Neural progenitor cell (in vitro differentiated cells): ENCODE measurements around the gene PIM2. TPM values are rescaled to one million over a fixed set of nuclear protein-coding genes. Genes with fewer than 3 reads are reported as not detected.

ENCODE experiments used
- DNase-seq: peaks from one replicate; pipeline ENCODE4 v3.0.0-alpha.2; 2016; ENCODE audit warnings: low spot score
- H2AFZ ChIP-seq: fragments of 200-600 bp; sonication (generic); replicated peaks from 2 replicates; pipeline ENCODE4 v1.6.1; 2016; ENCODE audit warnings: antibody characterized with exemption
- H3F3A ChIP-seq: fragments of 200-600 bp; sonication (generic); 2 replicates; pipeline ENCODE4 v1.6.1; 2016; ENCODE audit warnings: antibody characterized with exemption, low read depth
- H3K27ac ChIP-seq: fragments of 200-600 bp; sonication (generic); 2 replicates; pipeline ENCODE4 v1.5.1; 2016; ENCODE audit warnings: mild to moderate bottlenecking
- H3K27me3 ChIP-seq: fragments of 200-600 bp; sonication (generic); 2 replicates; pipeline ENCODE4 v1.6.1; 2016; ENCODE audit warnings: mild to moderate bottlenecking, moderate library complexity
- H3K36me3 ChIP-seq: fragments of 200-600 bp; sonication (generic); 2 replicates; pipeline ENCODE4 v1.5.1; 2016
- H3K4me1 ChIP-seq: fragments of 200-600 bp; sonication (generic); 2 replicates; pipeline ENCODE4 v1.6.1; 2016; ENCODE audit warnings: mixed run types
- H3K4me2 ChIP-seq: fragments of 200-600 bp; sonication (generic); 2 replicates; pipeline ENCODE4 v1.6.1; 2016
- H3K4me3 ChIP-seq: fragments of 200-600 bp; sonication (generic); 2 replicates; pipeline ENCODE4 v1.5.1; 2016
- H3K79me2 ChIP-seq: fragments of 200-600 bp; sonication (generic); 2 replicates; pipeline ENCODE4 v1.6.1; 2016; ENCODE audit warnings: low read depth
- H3K9ac ChIP-seq: fragments of 200-600 bp; sonication (generic); 2 replicates; pipeline ENCODE4 v1.6.1; 2016
- H3K9me3 ChIP-seq: fragments of 200-600 bp; sonication (generic); 2 replicates; pipeline ENCODE4 v1.5.1; 2016; ENCODE audit warnings: low read depth
- H4K20me1 ChIP-seq: fragments of 200-600 bp; sonication (generic); 2 replicates; pipeline ENCODE4 v1.6.1; 2016; ENCODE audit warnings: low read depth
- H3K27ac Mint-ChIP-seq: 3 replicates; pipeline ENCODE4 v1.8.0; 2021; ENCODE audit warnings: mixed read lengths
- H3K27me3 Mint-ChIP-seq: 2 replicates; pipeline ENCODE4 v1.8.0; 2022; ENCODE audit warnings: low read depth, mild to moderate bottlenecking, inconsistent platforms, moderate library complexity, mixed read lengths; ENCODE audit not compliant: insufficient read depth
- H3K36me3 Mint-ChIP-seq: 3 replicates; pipeline ENCODE4 v1.8.0; 2021; ENCODE audit warnings: mixed read lengths
- H3K4me1 Mint-ChIP-seq: 3 replicates; pipeline ENCODE4 v1.8.0; 2021; ENCODE audit warnings: mixed read lengths
- H3K4me3 Mint-ChIP-seq: 3 replicates; pipeline ENCODE4 v1.8.0; 2021; ENCODE audit warnings: mild to moderate bottlenecking, moderate library complexity, mixed read lengths
- H3K9me3 Mint-ChIP-seq: 3 replicates; pipeline ENCODE4 v1.8.0; 2020; ENCODE audit warnings: mixed read lengths
- CTCF ChIP-seq: fragments of 200-600 bp; sonication (generic); IDR thresholded peaks from 2 replicates; pipeline ENCODE4 v1.5.1; 2017; ENCODE audit warnings: antibody characterized with exemption, mild to moderate bottlenecking
- EZH2 ChIP-seq: fragments of 200-600 bp; sonication (generic); IDR thresholded peaks from 2 replicates; pipeline ENCODE4 v1.6.1; 2017; ENCODE audit warnings: antibody characterized with exemption, mild to moderate bottlenecking, moderate library complexity
- EZH2phosphoT487 ChIP-seq: fragments of 200-600 bp; sonication (generic); IDR thresholded peaks from 2 replicates; pipeline ENCODE4 v1.6.1; 2017; ENCODE audit warnings: antibody characterized with exemption
- total RNA-seq: library from RNA; depleted of rRNA; stranded (reverse); fragments of >200 nt; gene quantifications from 2 replicates; pipeline ENCODE4 v1.2.3, GENCODE V29; 2015; ENCODE audit warnings: low replicate concordance

Gene PIM2
- total RNA-seq, 1 donor from 2014 or later, result 14.7 TPM

- Histone ChIP-seq H3K4me3 (no peak overlapping the region), H3K4me1 (no peaks in the 10 kb centered on the region), H3K27ac (no peak overlapping the region), H3K9me3 (no peaks in the 10 kb centered on the region), H4K20me1 (peaks cover 22% of the 10 kb centered on the region), H3K36me3 (no peaks in the 10 kb centered on the region), H3K79me2 (peaks cover 72% of the 10 kb centered on the region), H3K4me2 (no peak overlapping the region), H3F3A (no peaks in the 10 kb centered on the region), H3K27me3 (no peaks in the 10 kb centered on the region), H2AFZ (no peak overlapping the region), H3K9ac (no peak overlapping the region)
- Mint-ChIP-seq H3K27me3 (peaks cover 6% of the 10 kb centered on the region), H3K4me1 (no peaks in the 10 kb centered on the region), H3K4me3 (no peak overlapping the region), H3K9me3 (peaks cover 6% of the 10 kb centered on the region), H3K27ac (no peak overlapping the region), H3K36me3 (peaks cover 2% of the 10 kb centered on the region)
- TF ChIP-seq CTCF (no peak), EZH2 (no peak), EZH2phosphoT487 (no peak)
- DNase-seq, result no peak
These were observed 24.1 kb upstream of the PIM2 start for GRCh38 chrX:48942895-48943294.

GRCh38 chrX:48940404-48940955 lies 21.7 kb upstream of the PIM2 start:
- Mint-ChIP-seq H3K4me1 (no peaks in the 10 kb centered on the region), H3K27me3 (peaks cover 6% of the 10 kb centered on the region), H3K36me3 (peaks cover 2% of the 10 kb centered on the region), H3K27ac (no peak overlapping the region), H3K4me3 (no peak overlapping the region), H3K9me3 (peaks cover 8% of the 10 kb centered on the region)
- H3K27ac ChIP-seq, result no peak overlapping the region
- peaks cover 22% of the 10 kb centered on the region for H4K20me1 ChIP-seq
- no peaks in the 10 kb centered on the region for H3K27me3 ChIP-seq
- no peak overlapping the region for H3K9ac ChIP-seq
- no peaks in the 10 kb centered on the region for H3K4me1 ChIP-seq
- no peak overlapping the region for H2AFZ ChIP-seq
- TF ChIP-seq EZH2phosphoT487, result no peak
- no peak for TF ChIP-seq CTCF
- no peak for TF ChIP-seq EZH2
- no peak overlapping the region for H3K4me2 ChIP-seq
- H3K4me3 ChIP-seq, result no peak overlapping the region
- peaks cover 3% of the 10 kb centered on the region for H3F3A ChIP-seq
- no peaks in the 10 kb centered on the region for H3K36me3 ChIP-seq
- DNase-seq, result no peak
- H3K9me3 ChIP-seq, result no peaks in the 10 kb centered on the region
- peaks cover 85% of the 10 kb centered on the region for H3K79me2 ChIP-seq

- no peak overlapping the region for H3K4me2 ChIP-seq
- H3K4me3 ChIP-seq, result no peak overlapping the region
- Mint-ChIP-seq H3K36me3 (peaks cover 4% of the 10 kb centered on the region), H3K4me3 (no peak overlapping the region), H3K9me3 (peaks cover 8% of the 10 kb centered on the region), H3K27me3 (peaks cover 6% of the 10 kb centered on the region), H3K27ac (no peak overlapping the region), H3K4me1 (no peaks in the 10 kb centered on the region)
- no peaks in the 10 kb centered on the region for H3K4me1 ChIP-seq
- peaks cover 20% of the 10 kb centered on the region for H4K20me1 ChIP-seq
- H3K27me3 ChIP-seq, result no peaks in the 10 kb centered on the region
- H3K36me3 ChIP-seq, result no peaks in the 10 kb centered on the region
- DNase-seq, result no peak
- peaks cover 77% of the 10 kb centered on the region for H3K79me2 ChIP-seq
- peaks cover 3% of the 10 kb centered on the region for H3F3A ChIP-seq
- no peak overlapping the region for H3K9ac ChIP-seq
- H3K27ac ChIP-seq, result no peak overlapping the region
- H3K9me3 ChIP-seq, result no peaks in the 10 kb centered on the region
- H2AFZ ChIP-seq, result no peak overlapping the region
- no peak for TF ChIP-seq EZH2
- no peak for TF ChIP-seq CTCF
- no peak for TF ChIP-seq EZH2phosphoT487
These were observed 20.9 kb upstream of the PIM2 start for GRCh38 chrX:48939524-48940228.
